Pancreas (tissue), 10 donors: ENCODE data around the gene BLCAP. TPM values are rescaled to one million over a fixed set of nuclear protein-coding genes. Genes with fewer than 3 reads are reported as not detected.

Experiments
- ATAC-seq, 4 donors: fragments of 200-7000 bp; cut with Tn5 transposase; one replicate each; pipeline versions ENCODE4 v1.8.0 to v1.9.1; 2020; ENCODE audit warnings: mild to moderate bottlenecking in 4 of 4, moderate library complexity in 4 of 4
- DNase-seq, 6 donors: peaks; one replicate each; pipeline ENCODE4 v3.0.0-alpha.2; 2020
- FAIRE-seq: peaks from 2 replicates; lab custom pipeline; 2012; peaks lifted over from hg19 to GRCh38; lab: Jason Lieb, UNC
- H3K27ac ChIP-seq, 4 donors: fragments of 200-600 bp; sonication (generic); 1 replicate in 3 of 4; 2 replicates in 1 of 4; pipeline versions ENCODE4 v1.5.0 to v1.8.0; 2020
- H3K27me3 ChIP-seq, 4 donors: fragments of 200-600 bp; one replicate each; pipeline ENCODE4 v1.8.0; 2021
- H3K36me3 ChIP-seq, 3 donors: fragments of 200-600 bp; sonication (generic) in 1 of 3; one replicate each; pipeline versions ENCODE4 v1.5.0 to v1.8.0; 2020 to 2021
- H3K4me1 ChIP-seq, 3 donors: fragments of 200-600 bp; one replicate each; pipeline ENCODE4 v1.8.0; 2021
- H3K4me3 ChIP-seq, 4 donors: fragments of 200-600 bp; sonication (generic) in 2 of 4; one replicate each; pipeline versions ENCODE4 v1.5.0 to v1.8.0; 2020 to 2021
- H3K9me3 ChIP-seq, 4 donors: fragments of 200-600 bp; one replicate each; pipeline ENCODE4 v1.8.0; 2021
- WGBS, 2 donors: extraction: QIAGEN DNeasy Blood & Tissue Kit; methylation state at CpG; one replicate each; pipeline ENCODE4 v1.1.7; 2013; 5-methylcytosine and 5-hydroxymethylcytosine counted together
- intact Hi-C, 3 donors: fragments of 100-400 bp; cut with DNase I; formaldehyde crosslinking; loops; one replicate each; pipeline versions ENCODE4 v1.11.1 to v1.14.2; 2022
- polyA plus RNA-seq, 2 donors: library from polyadenylated mRNA; stranded (reverse); fragments of 200-250 nt; gene quantifications; one replicate each; pipeline ENCODE4 v1.2.3, GENCODE V29; 2013
- total RNA-seq, 6 donors: library from RNA; stranded (reverse); fragmentation: NEBNext Ultra II Directional in 4 of 6; extraction: Animal tissue kit (Norgen Biotek cat#: 25700) in 4 of 6; gene quantifications; one replicate each; pipeline versions ENCODE4 v1.2.1 to v1.2.4, GENCODE V29; 2021 to 2023
- TF ChIP-seq, protein P1 (sequence below), 4 donors: fragments of 200-600 bp; sonication (generic) in 3 of 4; IDR thresholded peaks; one replicate each; pipeline versions ENCODE4 v1.5.0 to v1.8.0; 2021; ENCODE audit warnings: antibody characterized with exemption in 4 of 4
- donor health status: healthy with polysubstance abuse.
- donor health status: DM: no; HTN: no; CAD: no; lungs with moderate emphysema.
- donor health status: DM: no; HTN: no; CAD: no.
- donor health status: control.
- donor health status: control.
- donor health status: Bipolar disorder and iron deficiency.
- donor health status: DM: yes; HTN: yes; CAD: no.
- donor health status: DM: no; HTN: no; CAD: no.
- donor health status: DM: no; HTN: no; CAD: no.
- donor health status: DM: yes; HTN: yes; CAD: no.

Gene BLCAP
- total and polyA plus RNA-seq, 8 donors = 14.6 to 35.3 (median 19.0) TPM

DNA sequence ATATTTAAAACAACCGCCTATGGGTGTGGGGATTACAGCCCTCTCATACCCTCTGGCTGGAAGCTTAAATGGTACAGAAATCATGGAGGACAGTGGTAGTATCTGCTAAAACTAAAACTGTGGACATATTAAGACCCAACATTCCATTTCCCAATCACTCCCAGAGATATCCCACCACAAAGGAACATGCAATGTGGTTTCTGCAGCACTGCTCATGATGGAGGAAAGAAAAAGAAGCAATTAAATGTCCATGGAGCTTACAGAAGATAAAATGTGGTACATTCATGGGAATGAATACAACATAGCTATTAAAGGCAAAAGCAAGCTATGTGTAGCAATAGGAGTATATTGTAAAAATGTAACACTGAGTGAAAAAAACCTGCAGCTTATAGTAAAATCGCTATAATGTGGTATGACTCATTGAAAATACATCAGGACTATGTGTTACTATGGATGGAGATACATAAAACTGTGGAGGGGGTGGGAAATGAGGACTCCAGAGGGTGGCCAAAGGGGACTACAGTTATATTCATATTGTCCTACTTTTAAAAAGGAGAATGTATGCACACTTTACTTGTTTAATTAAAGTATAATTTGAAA is 29.5 kb downstream of the BLCAP start:
- TF ChIP-seq, protein P1, sequence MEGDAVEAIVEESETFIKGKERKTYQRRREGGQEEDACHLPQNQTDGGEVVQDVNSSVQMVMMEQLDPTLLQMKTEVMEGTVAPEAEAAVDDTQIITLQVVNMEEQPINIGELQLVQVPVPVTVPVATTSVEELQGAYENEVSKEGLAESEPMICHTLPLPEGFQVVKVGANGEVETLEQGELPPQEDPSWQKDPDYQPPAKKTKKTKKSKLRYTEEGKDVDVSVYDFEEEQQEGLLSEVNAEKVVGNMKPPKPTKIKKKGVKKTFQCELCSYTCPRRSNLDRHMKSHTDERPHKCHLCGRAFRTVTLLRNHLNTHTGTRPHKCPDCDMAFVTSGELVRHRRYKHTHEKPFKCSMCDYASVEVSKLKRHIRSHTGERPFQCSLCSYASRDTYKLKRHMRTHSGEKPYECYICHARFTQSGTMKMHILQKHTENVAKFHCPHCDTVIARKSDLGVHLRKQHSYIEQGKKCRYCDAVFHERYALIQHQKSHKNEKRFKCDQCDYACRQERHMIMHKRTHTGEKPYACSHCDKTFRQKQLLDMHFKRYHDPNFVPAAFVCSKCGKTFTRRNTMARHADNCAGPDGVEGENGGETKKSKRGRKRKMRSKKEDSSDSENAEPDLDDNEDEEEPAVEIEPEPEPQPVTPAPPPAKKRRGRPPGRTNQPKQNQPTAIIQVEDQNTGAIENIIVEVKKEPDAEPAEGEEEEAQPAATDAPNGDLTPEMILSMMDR (IDR thresholded peaks at IDR 0.05) = no peak
- intact Hi-C loops = loop anchor here in 1 of 3 donors (10.0 kb wide), 1 partner anchor 93 kb away; no protein-coding TSS in a partner anchor
- no peaks in the 10 kb centered on the region for H3K27me3 ChIP-seq
- H3K27ac ChIP-seq = no peak overlapping the region
- ATAC-seq = no peak
- H3K4me3 ChIP-seq = no peak overlapping the region
- FAIRE-seq = no peak
- DNase-seq = no peak
- H3K4me1 ChIP-seq = no peaks in the 10 kb centered on the region
- H3K36me3 ChIP-seq = no peaks in the 10 kb centered on the region
- 89 to 90% methylated on average over 2 of the region's 2 CpGs for WGBS, 2 donors
- H3K9me3 ChIP-seq = no peaks in the 10 kb centered on the region

DNA sequence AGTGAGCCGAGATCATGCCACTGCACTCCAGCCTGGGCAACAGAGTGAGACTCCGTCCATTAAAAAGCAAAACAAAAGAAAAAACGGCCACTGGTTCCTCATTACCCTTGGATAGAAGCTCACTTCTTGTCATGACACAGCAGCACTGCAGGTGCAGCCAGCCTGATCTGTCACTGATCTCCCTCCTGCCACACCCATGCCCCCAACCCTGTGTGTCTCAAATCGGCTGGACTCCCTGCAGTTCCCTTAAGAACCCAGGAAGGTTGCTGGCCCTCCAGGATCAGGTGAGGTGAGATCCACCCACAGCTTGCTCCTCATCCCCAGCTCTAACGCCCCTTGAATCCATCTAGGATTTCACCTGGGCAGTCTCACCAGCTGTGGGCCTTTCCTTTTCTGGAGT is 32.9 kb downstream of the BLCAP start:
- DNase-seq (no peak), ATAC-seq (no peak), FAIRE-seq (no peak)
- Histone ChIP-seq H3K36me3 (no peaks in the 10 kb centered on the region), H3K4me3 (no peak overlapping the region), H3K9me3 (no peaks in the 10 kb centered on the region), H3K27me3 (no peaks in the 10 kb centered on the region), H3K4me1 (no peaks in the 10 kb centered on the region), H3K27ac (no peak overlapping the region)
- TF ChIP-seq, protein P1 (IDR thresholded peaks at IDR 0.05) = no peak
- intact Hi-C loops = loop anchor here in 1 of 3 donors (10.0 kb wide), 1 partner anchor 90 kb away; no protein-coding TSS in a partner anchor
- WGBS, 2 donors = 79 to 84% methylated on average over 5 of the region's 5 CpGs

DNA sequence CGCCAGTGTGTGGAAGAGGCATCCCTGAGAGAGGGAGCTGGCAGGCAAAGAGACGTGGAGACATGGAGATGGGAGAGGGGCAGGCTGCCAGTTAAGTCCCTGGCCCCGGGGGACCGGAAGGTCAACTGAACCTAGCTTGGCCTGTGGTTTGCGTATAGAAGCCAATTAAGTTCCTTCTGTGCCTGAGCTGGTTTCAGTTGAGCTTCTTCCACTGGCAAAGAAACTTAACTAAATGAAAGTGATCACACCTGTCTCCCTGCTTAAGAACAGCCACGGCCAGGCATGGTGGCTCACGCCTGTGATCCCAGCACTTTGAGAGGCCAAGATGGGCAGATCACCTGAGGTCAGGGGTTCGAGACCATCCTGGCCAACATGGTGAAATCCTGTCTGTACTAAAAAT is 33.4 kb downstream of the BLCAP start:
- no peaks in the 10 kb centered on the region for H3K27me3 ChIP-seq
- TF ChIP-seq, protein P1 (IDR thresholded peaks at IDR 0.05) = no peak
- no peaks in the 10 kb centered on the region for H3K4me1 ChIP-seq
- FAIRE-seq (no peak), ATAC-seq (no peak), DNase-seq (no peak)
- H3K36me3 ChIP-seq = no peaks in the 10 kb centered on the region
- 90 to 93% methylated on average over 8 of the region's 8 CpGs for WGBS, 2 donors
- no peak overlapping the region for H3K4me3 ChIP-seq
- no peak overlapping the region for H3K27ac ChIP-seq
- no peaks in the 10 kb centered on the region for H3K9me3 ChIP-seq
- intact Hi-C loops = loop anchor here in 1 of 3 donors (10.0 kb wide), 1 partner anchor 90 kb away; no protein-coding TSS in a partner anchor

DNA sequence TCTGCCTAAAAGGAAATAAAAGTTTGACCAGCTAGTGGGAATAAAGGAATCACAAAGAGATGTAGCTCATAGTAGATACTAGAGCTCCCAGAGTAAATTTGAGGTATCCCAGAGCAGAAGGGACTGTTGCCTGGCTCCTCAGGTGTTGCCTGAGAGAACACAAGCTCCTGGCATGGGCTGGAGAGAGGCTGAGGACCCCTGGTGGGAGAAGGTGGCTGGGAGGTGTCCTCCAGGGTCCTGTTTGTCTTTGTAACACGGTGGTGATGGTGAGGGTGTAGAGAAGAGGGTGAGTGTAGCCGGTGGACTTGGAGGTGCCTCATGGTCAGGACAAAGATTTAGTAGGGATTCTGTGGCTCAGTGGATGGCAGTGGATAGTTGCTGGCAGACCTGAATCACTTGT is 34.7 kb downstream of the BLCAP start:
- intact Hi-C loops = loop anchor here in 1 of 3 donors (10.0 kb wide), 1 partner anchor 88 kb away; no protein-coding TSS in a partner anchor
- no peak for ATAC-seq
- FAIRE-seq = no peak

More for the DNA sequence above, 34.7 kb downstream of the BLCAP start:
- Histone ChIP-seq H3K27me3 (no peaks in the 10 kb centered on the region), H3K27ac (no peak overlapping the region), H3K4me1 (no peaks in the 10 kb centered on the region), H3K4me3 (no peak overlapping the region), H3K9me3 (no peaks in the 10 kb centered on the region), H3K36me3 (no peaks in the 10 kb centered on the region)
- no peak for DNase-seq
- TF ChIP-seq, protein P1 (IDR thresholded peaks at IDR 0.05) = no peak
- 61 to 76% methylated on average over 2 of the region's 2 CpGs for WGBS, 2 donors
